ENCODE results near the gene TRIP4. TPM values are rescaled to one million over a fixed set of nuclear protein-coding genes. Genes with fewer than 3 reads are reported as not detected.

TRIP4 gene
- total and polyA plus RNA-seq, 2 of the 8 experiments (the other 6 are each of a cell fraction or from before 2014, with no cell fraction given), result 6.2 to 18.9 TPM

- FAIRE-seq (no peak), DNase-seq (ENCODE audit: low read depth in 1 of 2, low spot score in 2 of 2) (no peak)
- TF ChIP-seq BACH1 (IDR thresholded peaks at IDR 0.05; ENCODE audit: low read length) (no peak), RXRA (IDR thresholded peaks at IDR 0.05; ENCODE audit: insufficient read depth, low read depth, low read length) (no peak), ZNF274 (IDR thresholded peaks at IDR 0.05; ENCODE audit: borderline replicate concordance, extremely low read depth, low read length) (no peak)
- Histone ChIP-seq H3K79me2 (ENCODE audit: control insufficient read depth in 1 of 2, insufficient read depth in 2 of 2, low read length in 2 of 2) (no peaks in the 10 kb centered on the region; a peak in 1 of 4 replicates), H3K23ac (ENCODE audit: insufficient read length) (no peak overlapping the region), H4K5ac (ENCODE audit: insufficient read length, low read depth, low read length) (no peak overlapping the region), H3K27ac (ENCODE audit: low read depth, low read length) (no peak overlapping the region), H3K9me3 (ENCODE audit: insufficient read depth in 2 of 2, low read depth in 1 of 2, low read length in 1 of 2) (no peaks in the 10 kb centered on the region), H3K9ac (replicated peaks in 1 of 4; ENCODE audit: extremely low read depth in 1 of 4, low read depth in 3 of 4, low read length in 3 of 4) (no peak overlapping the region), H2BK20ac (ENCODE audit: low read length) (no peak overlapping the region), H2BK15ac (ENCODE audit: low read length) (no peak overlapping the region), H3K79me1 (ENCODE audit: low read depth, low read length) (no peaks in the 10 kb centered on the region), H2AK5ac (ENCODE audit: low read depth, low read length) (no peak overlapping the region), H4K8ac (ENCODE audit: extremely low read depth, insufficient read depth, low read length) (no peak overlapping the region), H2AFZ (ENCODE audit: low read length) (no peak overlapping the region), H3K56ac (replicated peaks; ENCODE audit: insufficient read length, low read depth, low read length) (no peak overlapping the region), H4K20me1 (replicated peaks in 1 of 2; ENCODE audit: control insufficient read depth in 1 of 2, insufficient read depth in 2 of 2, low read length in 2 of 2) (no peaks in the 10 kb centered on the region), H3K4me3 (ENCODE audit: extremely low read depth in 1 of 4, insufficient read depth in 2 of 4, low read depth in 3 of 4, low read length in 4 of 4) (no peak overlapping the region), H3K14ac (ENCODE audit: insufficient read length) (no peak overlapping the region), H2BK12ac (ENCODE audit: low read depth, low read length) (0 out of 2 replicates have a peak overlapping the region, but pooled peaks have one; percentile 50), H2BK5ac (ENCODE audit: low read depth, low read length) (no peak overlapping the region), H3K36me3 (ENCODE audit: control insufficient read depth in 2 of 4, insufficient read depth in 4 of 4, low read length in 3 of 4) (no peaks in the 10 kb centered on the region), H3K18ac (ENCODE audit: extremely low read depth, low read length) (no peak overlapping the region), H3K27me3 (replicated peaks in 1 of 4; ENCODE audit: control insufficient read depth in 3 of 4, extremely low read depth in 1 of 4, insufficient read depth in 3 of 4, low read length in 3 of 4) (no peaks in the 10 kb centered on the region), H2BK120ac (replicated peaks; ENCODE audit: low read depth, low read length) (no peak overlapping the region), H4K91ac (replicated peaks; ENCODE audit: insufficient read length, low read length) (no peak overlapping the region), H3K4ac (replicated peaks; ENCODE audit: insufficient read length, low read depth, low read length) (no peak overlapping the region), H3K4me2 (ENCODE audit: insufficient read depth in 1 of 2, low read depth in 2 of 2, low read length in 2 of 2) (no peak overlapping the region), H3K23me2 (ENCODE audit: low read depth, low read length) (no peaks in the 10 kb centered on the region; the same call in 1 of the 2 replicates), H3K4me1 (replicated peaks in 1 of 4; ENCODE audit: control insufficient read depth in 3 of 4, insufficient read depth in 4 of 4, low read length in 3 of 4) (0 out of 7 replicates have a peak, but pooled peaks cover 0 to 2% (median 0%) of the 10 kb centered on the region in 4 experiments)
- ChIA-PET CTCF (ENCODE audit: partially characterized antibody) (no interaction called here), POLR2A (ENCODE audit: partially characterized antibody) (interaction anchor here (2.6 kb wide), 1 partner anchor 9 kb away, joined by 12 read pairs; no protein-coding TSS in a partner anchor)
- WGBS, 2 experiments (ENCODE audit: extremely low coverage in 1 of 2, insufficient coverage in 1 of 2, insufficient read length in 1 of 2, insufficient replicate concordance in 2 of 2, low coverage in 1 of 2, low lambda C conversion rate in 2 of 2, missing lambda C conversion rate in 1 of 2), result 92% methylated on average over 7 of the region's 7 CpGs; no CpG with 5 or more reads in 1 of the 2 experiments
These were observed 1.3 kb upstream of the TRIP4 start for GRCh38 chr15:64386291-64386690.
